ENCODE results near the gene CEP43. TPM values are rescaled to one million over a fixed set of nuclear protein-coding genes. Genes with fewer than 3 reads are reported as not detected.

Gene CEP43
- total and polyA plus RNA-seq, 8 donors = 7.5 to 99.6 (median 13.8) TPM

GRCh38 chr6:166977621-166978525 lies 21.3 kb upstream of the CEP43 start:
- H3K4me1 ChIP-seq = no peaks in the 10 kb centered on the region
- H3K36me3 ChIP-seq = no peaks in the 10 kb centered on the region
- no peaks in the 10 kb centered on the region for H3K9me3 ChIP-seq
- DNase-seq = no peak
- no peak overlapping the region for H3K4me3 ChIP-seq
- TF ChIP-seq POLR2A (IDR thresholded peaks at IDR 0.05) = no peak
- TF ChIP-seq POLR2AphosphoS5 (IDR thresholded peaks at IDR 0.05) = no peak
- TF ChIP-seq, protein P1, sequence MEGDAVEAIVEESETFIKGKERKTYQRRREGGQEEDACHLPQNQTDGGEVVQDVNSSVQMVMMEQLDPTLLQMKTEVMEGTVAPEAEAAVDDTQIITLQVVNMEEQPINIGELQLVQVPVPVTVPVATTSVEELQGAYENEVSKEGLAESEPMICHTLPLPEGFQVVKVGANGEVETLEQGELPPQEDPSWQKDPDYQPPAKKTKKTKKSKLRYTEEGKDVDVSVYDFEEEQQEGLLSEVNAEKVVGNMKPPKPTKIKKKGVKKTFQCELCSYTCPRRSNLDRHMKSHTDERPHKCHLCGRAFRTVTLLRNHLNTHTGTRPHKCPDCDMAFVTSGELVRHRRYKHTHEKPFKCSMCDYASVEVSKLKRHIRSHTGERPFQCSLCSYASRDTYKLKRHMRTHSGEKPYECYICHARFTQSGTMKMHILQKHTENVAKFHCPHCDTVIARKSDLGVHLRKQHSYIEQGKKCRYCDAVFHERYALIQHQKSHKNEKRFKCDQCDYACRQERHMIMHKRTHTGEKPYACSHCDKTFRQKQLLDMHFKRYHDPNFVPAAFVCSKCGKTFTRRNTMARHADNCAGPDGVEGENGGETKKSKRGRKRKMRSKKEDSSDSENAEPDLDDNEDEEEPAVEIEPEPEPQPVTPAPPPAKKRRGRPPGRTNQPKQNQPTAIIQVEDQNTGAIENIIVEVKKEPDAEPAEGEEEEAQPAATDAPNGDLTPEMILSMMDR (IDR thresholded peaks at IDR 0.05) = no peak
- no peak for TF ChIP-seq EP300 (IDR thresholded peaks at IDR 0.05)
- intact Hi-C loops (cut with DNase I; ENCODE audit: low total_unique reads) = no loop called here
- no peak overlapping the region for H3K27ac ChIP-seq
- WGBS, 5 donors = 84 to 95% (median 91%) methylated on average over 9 of the region's 9 CpGs
- H3K27me3 ChIP-seq = no peaks in the 10 kb centered on the region

DNA sequence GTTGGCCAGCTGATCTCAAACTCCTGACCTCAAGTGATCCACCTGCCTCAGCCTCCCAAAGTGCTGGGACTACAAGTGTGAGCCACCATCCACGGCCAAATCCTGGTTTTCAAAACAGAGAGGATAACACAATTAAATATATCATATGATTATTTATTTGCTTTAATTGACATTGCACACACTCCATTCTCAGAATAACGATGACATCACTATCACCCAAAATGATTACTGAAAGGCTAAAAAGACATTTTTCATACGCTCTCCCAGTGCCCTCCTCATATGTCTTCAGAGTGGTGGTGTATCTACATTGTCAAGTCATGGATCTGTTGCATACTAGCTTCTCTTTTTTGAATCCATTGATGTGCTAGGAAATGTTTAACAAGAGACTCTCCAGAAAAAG lies 18.5 kb upstream of the CEP43 start:
- no peaks in the 10 kb centered on the region for H3K36me3 ChIP-seq
- no peaks in the 10 kb centered on the region for H3K4me1 ChIP-seq
- H3K4me3 ChIP-seq = no peak overlapping the region
- no peaks in the 10 kb centered on the region for H3K27me3 ChIP-seq
- no peaks in the 10 kb centered on the region for H3K9me3 ChIP-seq
- 96 to 98% (median 96%) methylated on average over 3 of the region's 3 CpGs for WGBS, 5 donors
- no peak for DNase-seq
- intact Hi-C loops (cut with DNase I; ENCODE audit: low total_unique reads) = no loop called here
- H3K27ac ChIP-seq = no peak overlapping the region
- no peak for TF ChIP-seq EP300 (IDR thresholded peaks at IDR 0.05)
- TF ChIP-seq POLR2AphosphoS5 (IDR thresholded peaks at IDR 0.05) = no peak
- TF ChIP-seq POLR2A (IDR thresholded peaks at IDR 0.05) = no peak
- TF ChIP-seq, protein P1 (IDR thresholded peaks at IDR 0.05) = no peak

- H3K9me3 ChIP-seq = no peaks in the 10 kb centered on the region
- H3K27me3 ChIP-seq = no peaks in the 10 kb centered on the region
- no peak overlapping the region for H3K27ac ChIP-seq
- DNase-seq = no peak
- TF ChIP-seq EP300 (IDR thresholded peaks at IDR 0.05) (no peak), POLR2A (IDR thresholded peaks at IDR 0.05) (no peak), POLR2AphosphoS5 (IDR thresholded peaks at IDR 0.05) (no peak)
- TF ChIP-seq, protein P1 (IDR thresholded peaks at IDR 0.05) = no peak
- intact Hi-C loops (cut with DNase I; ENCODE audit: low total_unique reads) = no loop called here
- H3K4me1 ChIP-seq = peaks cover 0 to 12% (median 9%) of the 10 kb centered on the region in 4 donors
- no peaks in the 10 kb centered on the region for H3K36me3 ChIP-seq
- no peak overlapping the region for H3K4me3 ChIP-seq
- 57 to 70% (median 61%) methylated on average over 6 of the region's 6 CpGs for WGBS, 5 donors
Measured at GRCh38 chr6:166987448-166987847, 11.7 kb upstream of the CEP43 start.

DNA sequence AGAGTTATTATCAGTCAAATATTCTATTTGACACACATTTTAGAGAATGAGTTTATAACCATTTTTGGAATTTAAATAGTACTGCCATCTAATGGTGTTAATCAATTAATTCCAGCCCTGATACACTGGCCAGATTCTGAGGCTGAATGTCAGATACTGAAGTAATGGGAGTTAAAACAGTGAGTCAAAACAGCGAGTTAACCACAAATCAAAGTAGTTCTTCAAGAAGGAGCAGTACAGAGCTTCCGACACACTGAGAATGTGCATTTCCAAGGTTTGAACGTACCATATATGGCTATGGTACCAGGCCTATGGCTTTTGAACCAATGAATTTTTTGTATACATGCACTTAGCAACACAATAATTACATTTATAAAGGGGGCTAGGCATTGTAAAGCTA lies 11.3 kb upstream of the CEP43 start:
- intact Hi-C loops (cut with DNase I; ENCODE audit: low total_unique reads) = no loop called here
- H3K27me3 ChIP-seq = no peaks in the 10 kb centered on the region
- H3K27ac ChIP-seq = no peak overlapping the region
- peaks cover 0 to 12% (median 9%) of the 10 kb centered on the region in 4 donors for H3K4me1 ChIP-seq
- H3K9me3 ChIP-seq = no peaks in the 10 kb centered on the region
- no peak for DNase-seq
- no peak overlapping the region for H3K4me3 ChIP-seq
- WGBS, 5 donors = 63 to 76% (median 71%) methylated on average over 3 of the region's 3 CpGs
- H3K36me3 ChIP-seq = no peaks in the 10 kb centered on the region
- TF ChIP-seq POLR2A (IDR thresholded peaks at IDR 0.05) (no peak), POLR2AphosphoS5 (IDR thresholded peaks at IDR 0.05) (no peak), EP300 (IDR thresholded peaks at IDR 0.05) (no peak)
- TF ChIP-seq, protein P1 (IDR thresholded peaks at IDR 0.05) = no peak
